A549 treated with ZK216348 at 1 μM for 4 hours (cell line): ENCODE measurements around the gene TRIM68. TPM values are rescaled to one million over a fixed set of nuclear protein-coding genes. Genes with fewer than 3 reads are reported as not detected.

Experiments
- total RNA-seq: library from RNA; stranded (reverse); fragments of 200-300 nt; extraction: Qiagen RNA extraction; gene quantifications from 5 replicates; pipeline ENCODE4 v1.2.3, GENCODE V29; 2022; ENCODE audit warnings: low read depth

TRIM68 gene, protein sequence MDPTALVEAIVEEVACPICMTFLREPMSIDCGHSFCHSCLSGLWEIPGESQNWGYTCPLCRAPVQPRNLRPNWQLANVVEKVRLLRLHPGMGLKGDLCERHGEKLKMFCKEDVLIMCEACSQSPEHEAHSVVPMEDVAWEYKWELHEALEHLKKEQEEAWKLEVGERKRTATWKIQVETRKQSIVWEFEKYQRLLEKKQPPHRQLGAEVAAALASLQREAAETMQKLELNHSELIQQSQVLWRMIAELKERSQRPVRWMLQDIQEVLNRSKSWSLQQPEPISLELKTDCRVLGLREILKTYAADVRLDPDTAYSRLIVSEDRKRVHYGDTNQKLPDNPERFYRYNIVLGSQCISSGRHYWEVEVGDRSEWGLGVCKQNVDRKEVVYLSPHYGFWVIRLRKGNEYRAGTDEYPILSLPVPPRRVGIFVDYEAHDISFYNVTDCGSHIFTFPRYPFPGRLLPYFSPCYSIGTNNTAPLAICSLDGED
- 8.2 to 10.8 TPM (median 9.7 TPM) in 5 replicates for total RNA-seq

DNA sequence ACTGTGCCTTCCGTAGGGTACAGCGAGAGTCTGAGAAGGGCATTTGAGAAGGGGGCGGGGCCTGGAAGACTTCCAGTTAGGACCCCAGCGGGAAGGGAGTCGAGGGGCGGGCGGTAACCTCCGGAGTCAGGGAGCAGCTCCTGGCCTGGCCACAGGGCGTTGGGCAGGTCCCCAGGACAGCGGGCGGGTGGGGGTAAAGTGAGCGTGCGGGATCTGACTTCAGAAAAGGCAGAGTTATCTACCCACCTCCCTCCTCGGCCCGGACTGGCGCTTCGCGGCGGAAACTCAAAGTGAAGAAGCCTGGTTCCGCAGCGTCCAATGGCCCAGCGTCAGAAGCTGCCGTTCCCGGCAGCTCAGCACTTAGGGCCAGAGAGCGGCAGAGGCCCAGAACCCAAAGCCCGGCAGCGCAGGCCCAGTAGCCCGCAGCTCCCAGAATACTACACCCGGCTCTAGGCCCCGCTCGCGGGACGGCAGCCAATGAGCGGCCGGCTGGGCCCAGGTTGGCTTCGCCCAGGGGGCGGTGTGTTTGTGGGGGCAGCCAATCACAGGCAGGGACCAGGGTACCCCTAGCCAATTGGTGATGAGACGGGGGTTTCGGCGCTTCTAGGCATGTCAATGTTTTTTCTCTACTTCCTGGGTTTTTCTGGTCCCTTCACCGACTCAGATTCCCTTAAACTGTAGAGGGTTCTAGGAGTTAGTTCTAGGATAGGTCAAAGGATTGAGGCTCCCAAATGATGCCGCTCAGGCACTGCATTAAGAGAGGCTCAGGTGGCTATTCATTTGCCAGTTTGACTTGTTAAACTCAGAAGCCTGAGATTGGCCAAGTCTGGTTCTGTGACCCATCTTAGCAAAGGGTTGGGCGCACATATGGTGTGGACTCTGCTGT, at the start of gene TRIM68:
Gene TRIM68, minus strand, starts transcription at position 451 of the 886 bp plus-strand sequence. CDS start 2,727 bp downstream, outside the sequence.

GRCh38 chr11:4643682-4644081, 35.7 kb upstream of the TRIM68 start, which contains the start of gene OR51E1:
Gene OR51E1, plus strand, starts transcription at chr11:4643982. Its CDS starts 8,545 bp downstream, at chr11:4652527.

DNA sequence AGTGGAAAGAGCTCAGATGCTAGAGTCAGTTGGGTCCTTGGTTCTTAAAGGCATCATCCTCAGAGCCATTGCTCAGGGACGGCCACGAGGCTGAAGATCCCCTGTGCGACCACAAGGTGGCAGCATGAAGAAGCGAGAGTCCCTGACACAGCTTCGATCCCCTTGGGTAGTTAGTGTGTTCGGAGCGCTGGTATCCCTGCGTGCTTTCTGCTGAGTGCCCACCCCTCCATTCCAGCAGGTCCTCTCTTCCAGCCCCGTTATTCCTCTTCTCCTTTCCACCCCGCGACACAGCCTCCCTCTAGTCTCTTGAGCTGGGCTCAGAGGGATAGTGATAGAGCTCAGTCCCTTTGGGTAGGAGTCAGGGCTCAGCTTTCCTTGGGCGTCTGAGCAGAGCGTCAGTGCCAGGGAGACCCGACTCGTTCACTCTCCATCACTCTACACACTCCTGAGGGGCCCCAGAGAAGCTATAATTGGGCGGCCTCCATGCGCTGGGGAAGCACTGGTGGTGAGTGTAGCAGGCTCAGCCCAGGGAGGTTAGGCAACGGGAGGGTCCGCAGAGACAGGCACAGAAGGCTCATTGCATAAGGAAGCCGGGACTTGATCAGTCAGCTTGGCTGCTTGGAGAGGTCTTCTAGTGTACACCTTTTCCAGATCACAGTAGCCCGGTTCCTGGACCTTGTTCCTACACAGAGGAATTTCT, 29.1 kb upstream of the TRIM68 start, which contains the start of gene OR51D1:
Gene OR51D1, plus strand, starts transcription at position 516 of the 700 bp plus-strand sequence. CDS start 2,314 bp downstream, outside the sequence.

GRCh38 chr11:4593739-4594138, 14.3 kb downstream of the TRIM68 start, which contains the start of gene OR52I1:
Gene OR52I1, plus strand, starts transcription at chr11:4594039. Its CDS starts 0 bp downstream, at chr11:4594039.

GRCh38 chr11:4581443-4581842, 26.6 kb downstream of the TRIM68 start, which contains the start of gene OR52I2:
Gene OR52I2, plus strand, starts transcription at chr11:4581743.

Other genes starting within 250 kb of the TRIM68 start
- not detected in 5 replicates for gene OR52B4, start 239.8 kb downstream of the TRIM68 start, total RNA-seq
- 20.5 to 26.1 TPM (median 23.1 TPM) in 5 replicates for gene TRIM21, start 214.5 kb downstream of the TRIM68 start, total RNA-seq
- not detected in 5 replicates for gene OR52K2, start 158.9 kb downstream of the TRIM68 start, total RNA-seq
- gene OR52K1, start 125.6 kb downstream of the TRIM68 start, total RNA-seq, result not detected in 5 replicates
- not detected in 5 replicates for gene OR52M1, start 63.0 kb downstream of the TRIM68 start, total RNA-seq
- not detected in 5 replicates for gene OR52I2, start 26.5 kb downstream of the TRIM68 start, total RNA-seq
- gene OR52I1, start 14.2 kb downstream of the TRIM68 start, total RNA-seq, result not detected in 5 replicates
- not detected in 5 replicates for gene OR51D1, start 29.2 kb upstream of the TRIM68 start, total RNA-seq
- not detected in 5 replicates for gene OR51E1, start 35.8 kb upstream of the TRIM68 start, total RNA-seq
- not detected in 5 replicates for gene OR51E2, start 89.6 kb upstream of the TRIM68 start, total RNA-seq
- gene MMP26, start 96.6 kb upstream of the TRIM68 start, total RNA-seq, result not detected in 5 replicates
- not detected in 5 replicates for gene OR51F1, start 161.7 kb upstream of the TRIM68 start, total RNA-seq
- gene OR52R1, start 196.1 kb upstream of the TRIM68 start, total RNA-seq, result not detected in 5 replicates
- gene OR51F2, start 213.1 kb upstream of the TRIM68 start, total RNA-seq, result not detected in 5 replicates
- not detected in 5 replicates for gene OR51S1, start 241.0 kb upstream of the TRIM68 start, total RNA-seq